Hippocampal formation (tissue), 2 donors: ENCODE data around the gene SNAP25.

Source experiments
- DNase-seq, 2 donors: peaks; one replicate each; lab custom pipeline; 2025; lab: John Stamatoyannopoulos, UW

Gene SNAP25

GRCh38 chr20:10218536-10219451 lies at the start of gene SNAP25:
Gene SNAP25 (plus strand): TSS chr20:10218830. CDS start chr20:10275492, 56,662 bp downstream.
- peak; percentile 77 to 80 for DNase-seq

GRCh38 chr20:10169752-10170151 lies 48.9 kb upstream of the SNAP25 start:
- no peak for DNase-seq

- no peak for DNase-seq
Measured at GRCh38 chr20:10170261-10170660, 48.4 kb upstream of the SNAP25 start.

- DNase-seq = peak; percentile 12 to 27
Measured at GRCh38 chr20:10171864-10172751, 46.5 kb upstream of the SNAP25 start.

GRCh38 chr20:10172998-10173655 lies 45.5 kb upstream of the SNAP25 start:
- DNase-seq = peak in 1 of 2 donors; percentile 46

- DNase-seq = no peak
Measured at GRCh38 chr20:10174400-10174799, 44.2 kb upstream of the SNAP25 start.

GRCh38 chr20:10177326-10177725 lies 41.3 kb upstream of the SNAP25 start:
- no peak for DNase-seq

GRCh38 chr20:10178091-10178490 lies 40.5 kb upstream of the SNAP25 start:
- DNase-seq = no peak

- DNase-seq = no peak
Measured at GRCh38 chr20:10178727-10179313, 39.8 kb upstream of the SNAP25 start.

GRCh38 chr20:10179574-10180298 lies 38.9 kb upstream of the SNAP25 start:
- DNase-seq = no peak

- DNase-seq = no peak
Measured at GRCh38 chr20:10180651-10181235, 37.9 kb upstream of the SNAP25 start.

GRCh38 chr20:10185741-10186558 lies 32.7 kb upstream of the SNAP25 start:
- DNase-seq = no peak

GRCh38 chr20:10190456-10190855 lies 28.2 kb upstream of the SNAP25 start:
- DNase-seq = no peak

GRCh38 chr20:10192171-10192570 lies 26.5 kb upstream of the SNAP25 start:
- no peak for DNase-seq

- no peak for DNase-seq
Measured at GRCh38 chr20:10194166-10194565, 24.5 kb upstream of the SNAP25 start.

- peak in 1 of 2 donors; percentile 35 for DNase-seq
Measured at GRCh38 chr20:10200330-10200729, 18.3 kb upstream of the SNAP25 start.

- DNase-seq = no peak
Measured at GRCh38 chr20:10201321-10201870, 17.2 kb upstream of the SNAP25 start.

- no peak for DNase-seq
Measured at GRCh38 chr20:10209091-10209490, 9.5 kb upstream of the SNAP25 start.

- DNase-seq = no peak
Measured at GRCh38 chr20:10213526-10213925, 5.1 kb upstream of the SNAP25 start.
